Measurements from ENCODE around the gene SNAPIN. TPM values are rescaled to one million over a fixed set of nuclear protein-coding genes. Genes with fewer than 3 reads are reported as not detected.

The SNAPIN gene
- total RNA-seq: 42.1 and 48.0 TPM in 2 replicates

GRCh38 chr1:153658400-153659174, at the start of gene SNAPIN:
TSS of gene SNAPIN (plus strand) at chr1:153658703. CDS start at chr1:153658744, 41 bp downstream.

GRCh38 chr1:153612755-153613331, 45.7 kb upstream of the SNAPIN start, which contains the start of gene S100A16:
TSS of gene S100A16 (minus strand) at chr1:153613137. CDS start at chr1:153608151, 4,986 bp downstream.

DNA sequence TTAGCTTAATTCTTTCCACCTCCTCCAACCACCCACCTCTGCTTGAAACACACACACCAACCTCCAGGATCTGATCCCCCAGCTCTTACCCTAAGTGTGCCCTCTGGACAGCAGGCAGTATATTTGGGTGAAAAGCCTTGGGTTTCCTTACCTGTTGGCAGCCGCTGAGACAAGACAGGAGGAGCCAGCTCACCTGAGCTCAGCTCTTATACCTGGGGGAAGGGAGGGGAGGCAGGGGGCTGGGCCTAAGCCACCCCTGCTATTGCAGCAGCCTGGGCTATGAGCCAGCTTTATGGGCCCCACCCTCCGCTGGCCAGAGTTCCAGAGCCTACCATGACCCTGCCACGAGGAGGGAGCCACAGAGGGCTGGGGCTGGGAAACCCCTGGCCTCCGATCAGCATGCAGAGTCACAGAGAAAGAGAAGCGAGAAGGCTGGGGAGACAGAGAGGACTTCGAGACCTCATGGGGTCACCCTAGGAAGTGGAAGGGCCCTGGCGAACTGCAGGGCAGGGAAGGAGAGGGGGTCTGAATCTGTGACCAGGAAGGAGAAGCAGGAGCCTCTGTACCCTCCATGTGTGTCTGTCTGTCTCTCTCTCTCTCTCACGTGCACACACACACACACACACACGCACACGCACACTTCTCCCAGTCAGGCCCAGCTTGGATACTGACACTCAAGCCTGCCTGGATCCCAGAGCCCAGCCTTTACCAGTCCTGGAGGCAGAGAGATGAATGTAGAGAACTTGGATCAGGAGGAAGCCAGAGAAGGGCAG, 42.2 kb upstream of the SNAPIN start, which contains the start of gene S100A14:
Gene S100A14 (minus strand): TSS at position 182 of the 773 bp plus-strand sequence. CDS start 467 bp downstream, outside the sequence.

GRCh38 chr1:153626904-153627714, 31.4 kb upstream of the SNAPIN start, which contains the start of gene S100A13:
TSS of gene S100A13 (minus strand) at chr1:153627505. CDS start at chr1:153626472, 1,033 bp downstream.

GRCh38 chr1:153627715-153628626, 30.5 kb upstream of the SNAPIN start, which contains the start of gene S100A1:
TSS of gene S100A1 (plus strand) at chr1:153628434. CDS start at chr1:153630522, 2,088 bp downstream.

GRCh38 chr1:153633754-153634665, 24.5 kb upstream of the SNAPIN start, which contains the start of gene CHTOP:
TSS of gene CHTOP (plus strand) at chr1:153634066. CDS start at chr1:153636589, 2,523 bp downstream.

DNA sequence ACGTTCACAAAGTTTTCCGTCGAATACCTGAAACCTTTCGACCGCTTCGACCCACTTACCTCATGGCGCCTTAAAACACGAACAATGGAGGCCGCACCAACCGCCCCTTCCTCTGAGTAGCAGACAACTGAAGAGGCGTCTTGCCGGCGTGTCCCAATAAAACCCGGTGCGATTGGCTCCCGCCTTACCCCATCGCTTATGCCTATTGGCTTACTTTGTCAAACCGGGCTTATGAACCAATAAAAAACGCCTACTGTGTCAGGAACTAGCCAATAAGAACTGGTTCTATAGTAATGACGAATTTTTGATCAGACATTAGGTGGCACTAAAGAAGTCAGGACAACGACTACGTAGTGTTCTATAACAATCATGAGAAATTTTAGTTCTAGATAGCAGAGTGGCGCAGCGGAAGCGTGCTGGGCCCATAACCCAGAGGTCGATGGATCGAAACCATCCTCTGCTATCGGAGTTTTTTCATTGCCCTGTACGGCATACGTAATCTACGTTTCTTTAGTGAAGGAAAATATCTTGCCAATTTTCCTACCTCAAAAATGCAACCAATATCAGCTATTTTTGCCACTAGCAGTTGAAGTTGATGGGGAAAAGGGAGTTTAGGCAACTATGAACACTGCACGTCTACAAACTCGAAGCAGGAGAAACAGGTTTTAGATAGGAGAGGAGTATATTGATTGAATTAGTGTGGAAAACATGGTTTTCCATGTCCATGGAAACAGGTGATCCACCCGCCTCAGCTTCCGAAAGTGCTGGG, 12.5 kb downstream of the SNAPIN start, which contains the start of gene ILF2:
Gene ILF2 (minus strand): TSS at position 135 of the 769 bp plus-strand sequence. CDS start 71 bp downstream, at position 64.

GRCh38 chr1:153678519-153679336, 20.2 kb downstream of the SNAPIN start, which contains the start of gene NPR1:
TSS of gene NPR1 (plus strand) at chr1:153678688. CDS start at chr1:153679109, 421 bp downstream.

Other genes starting within 250 kb of the SNAPIN start
- gene S100A7A, start 242.2 kb upstream of the SNAPIN start, total RNA-seq: not detected in 2 replicates
- gene S100A7, start 198.1 kb upstream of the SNAPIN start, total RNA-seq: not detected in 2 replicates
- gene S100A6, start 122.7 kb upstream of the SNAPIN start, total RNA-seq: 1,170 and 1,265 TPM in 2 replicates
- gene S100A5, start 117.8 kb upstream of the SNAPIN start, total RNA-seq: not detected in 2 replicates
- gene S100A4, start 112.9 kb upstream of the SNAPIN start, total RNA-seq: 662 and 686 TPM in 2 replicates
- gene S100A3, start 109.4 kb upstream of the SNAPIN start, total RNA-seq: 3.3 and 11.2 TPM in 2 replicates
- gene S100A2, start 92.9 kb upstream of the SNAPIN start, total RNA-seq: 0.24 and 1.9 TPM in 2 replicates
- 134 and 164 TPM in 2 replicates for gene S100A16, start 45.6 kb upstream of the SNAPIN start, total RNA-seq
- not detected in 2 replicates for gene S100A14, start 42.4 kb upstream of the SNAPIN start, total RNA-seq
- gene S100A13, start 31.2 kb upstream of the SNAPIN start, total RNA-seq: 202 and 218 TPM in 2 replicates
- 0.29 TPM in 1 of 2 replicates, not detected in the other for gene S100A1, start 30.3 kb upstream of the SNAPIN start, total RNA-seq
- 24.5 and 27.5 TPM in 2 replicates for gene CHTOP, start 24.6 kb upstream of the SNAPIN start, total RNA-seq
- gene ILF2, start 12.3 kb downstream of the SNAPIN start, total RNA-seq: 85.3 and 95.6 TPM in 2 replicates
- gene NPR1, start 20.0 kb downstream of the SNAPIN start, total RNA-seq: 17.4 and 19.6 TPM in 2 replicates
- 28.0 and 28.3 TPM in 2 replicates for gene INTS3, start 69.3 kb downstream of the SNAPIN start, total RNA-seq
- gene SLC27A3, start 116.7 kb downstream of the SNAPIN start, total RNA-seq: 46.1 and 48.2 TPM in 2 replicates